ENCODE results near the gene NTM.

NTM gene

GRCh38 chr11:131802440-131803115 lies 432.2 kb downstream of the NTM start:
- DNase-seq, result no peak

- DNase-seq, result no peak
These were observed 437.5 kb downstream of the NTM start for GRCh38 chr11:131807876-131808275.

GRCh38 chr11:131808470-131808869 lies 438.1 kb downstream of the NTM start:
- no peak for DNase-seq

GRCh38 chr11:131809203-131809918 lies 438.9 kb downstream of the NTM start:
- no peak for DNase-seq

GRCh38 chr11:131810541-131810940 lies 440.1 kb downstream of the NTM start:
- DNase-seq, result no peak

GRCh38 chr11:131811383-131811782 lies 441.0 kb downstream of the NTM start:
- no peak for DNase-seq

GRCh38 chr11:131814108-131814507 lies 443.7 kb downstream of the NTM start:
- DNase-seq, result no peak

GRCh38 chr11:131815590-131815989 lies 445.2 kb downstream of the NTM start:
- no peak for DNase-seq

- no peak for DNase-seq
These were observed 445.6 kb downstream of the NTM start for GRCh38 chr11:131816051-131816450.

- DNase-seq, result no peak
These were observed 447.3 kb downstream of the NTM start for GRCh38 chr11:131817687-131818188.

- DNase-seq, result no peak
These were observed 449.4 kb downstream of the NTM start for GRCh38 chr11:131819865-131820264.

GRCh38 chr11:131822506-131822905 lies 452.1 kb downstream of the NTM start:
- DNase-seq, result no peak

- DNase-seq, result no peak
These were observed 453.4 kb downstream of the NTM start for GRCh38 chr11:131823772-131824171.

GRCh38 chr11:131824771-131825170 lies 454.4 kb downstream of the NTM start:
- DNase-seq, result no peak

GRCh38 chr11:131827430-131827829 lies 457.0 kb downstream of the NTM start:
- no peak for DNase-seq

GRCh38 chr11:131829725-131830124 lies 459.3 kb downstream of the NTM start:
- no peak for DNase-seq

GRCh38 chr11:131832079-131832478 lies 461.7 kb downstream of the NTM start:
- DNase-seq, result no peak

- DNase-seq, result no peak
These were observed 463.0 kb downstream of the NTM start for GRCh38 chr11:131833366-131833765.

- no peak for DNase-seq
These were observed 467.1 kb downstream of the NTM start for GRCh38 chr11:131837562-131837961.

- no peak for DNase-seq
These were observed 467.6 kb downstream of the NTM start for GRCh38 chr11:131838016-131838415.

- DNase-seq, result no peak
These were observed 468.9 kb downstream of the NTM start for GRCh38 chr11:131839326-131839725.

GRCh38 chr11:131840545-131840944 lies 470.1 kb downstream of the NTM start:
- no peak for DNase-seq

GRCh38 chr11:131841028-131841427 lies 470.6 kb downstream of the NTM start:
- no peak for DNase-seq

GRCh38 chr11:131841925-131842635 lies 471.7 kb downstream of the NTM start:
- no peak for DNase-seq
